GM12801 (cell line): Measurements from ENCODE around the gene UCN.

Experiments
- CTCF ChIP-seq: IDR thresholded peaks from one replicate; pipeline ENCODE4 v1.5.1; 2011; ENCODE audit warnings: control low read depth; ENCODE audit not compliant: insufficient read length; ENCODE audit errors: extremely low read depth

Gene UCN

DNA sequence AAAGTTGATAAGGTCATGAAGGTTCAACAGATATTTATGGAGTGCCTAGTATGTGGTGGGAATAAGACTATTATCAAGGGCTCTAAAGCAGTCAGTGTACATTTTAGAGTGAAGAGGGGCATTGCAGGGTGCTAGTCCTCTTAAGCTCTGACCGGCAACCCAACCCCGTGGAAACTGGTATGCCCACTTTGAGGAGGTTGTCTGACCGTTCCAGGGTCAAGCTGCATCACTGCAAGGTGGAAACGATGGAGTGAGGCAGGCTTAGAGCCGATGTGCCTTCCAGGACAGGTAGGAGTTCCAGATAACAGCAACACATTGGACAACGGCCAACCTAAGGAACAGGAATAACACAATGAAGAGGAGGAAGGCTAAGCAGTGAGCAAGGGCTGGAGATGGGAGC lies 1.4 kb upstream of the UCN start:
- TF ChIP-seq CTCF = no peak

DNA sequence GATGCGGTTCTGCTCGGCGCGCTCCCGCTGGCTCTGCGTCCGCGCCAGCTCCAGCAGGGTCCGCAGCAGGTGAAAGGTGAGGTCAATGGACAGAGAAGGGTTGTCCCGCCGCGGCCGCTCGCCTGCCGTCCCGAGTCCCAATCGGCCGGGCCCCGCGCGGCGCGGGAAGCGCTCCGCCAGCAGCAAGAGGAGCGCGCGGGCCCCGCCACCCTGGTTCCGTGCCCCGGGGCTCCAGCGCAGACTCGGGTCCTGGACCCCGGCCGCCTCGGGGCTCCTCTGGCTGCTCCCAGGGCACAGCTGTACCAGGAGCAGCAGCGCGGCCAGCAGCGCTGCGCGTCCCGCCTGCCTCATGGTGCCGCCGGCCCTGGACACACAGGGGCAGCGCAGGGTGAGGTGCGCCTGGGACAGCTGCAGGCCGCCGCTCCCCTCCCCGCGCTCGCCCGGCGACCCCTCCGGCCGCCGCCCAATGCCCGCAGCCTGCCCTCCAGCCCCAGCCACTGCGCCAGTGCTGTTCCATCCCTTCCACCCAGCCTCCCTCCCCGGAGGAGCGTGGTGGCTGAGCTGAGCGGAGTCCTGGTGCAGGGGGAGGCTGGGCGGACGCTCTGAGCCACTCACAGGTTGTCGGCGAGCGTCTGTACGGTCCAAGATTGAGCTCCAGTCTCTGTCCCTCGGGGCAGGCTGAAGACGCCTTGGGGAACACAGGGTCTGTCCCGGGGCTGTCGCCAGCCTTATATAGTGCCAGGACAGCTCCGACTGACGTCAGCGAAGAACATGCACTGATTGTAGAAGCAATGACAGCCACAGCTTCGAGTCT lies 493 bp downstream of the UCN start:
- TF ChIP-seq CTCF = no peak

DNA sequence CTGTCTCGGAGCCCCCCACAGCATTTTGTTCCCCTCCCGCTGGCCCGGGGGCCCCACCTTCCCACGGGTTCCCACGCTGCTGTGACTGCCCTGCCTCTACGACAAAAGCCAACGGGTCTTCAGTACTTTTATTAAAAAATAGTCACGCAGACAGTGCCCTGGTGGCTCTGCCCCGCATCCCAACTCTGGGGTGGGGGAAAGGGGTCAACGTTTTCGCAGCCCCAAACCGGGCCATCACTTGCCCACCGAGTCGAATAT lies 1.0 kb downstream of the UCN start:
- no peak for TF ChIP-seq CTCF

- no peak for TF ChIP-seq CTCF
Observed at GRCh38 chr2:27306573-27307286, 1.5 kb downstream of the UCN start.

DNA sequence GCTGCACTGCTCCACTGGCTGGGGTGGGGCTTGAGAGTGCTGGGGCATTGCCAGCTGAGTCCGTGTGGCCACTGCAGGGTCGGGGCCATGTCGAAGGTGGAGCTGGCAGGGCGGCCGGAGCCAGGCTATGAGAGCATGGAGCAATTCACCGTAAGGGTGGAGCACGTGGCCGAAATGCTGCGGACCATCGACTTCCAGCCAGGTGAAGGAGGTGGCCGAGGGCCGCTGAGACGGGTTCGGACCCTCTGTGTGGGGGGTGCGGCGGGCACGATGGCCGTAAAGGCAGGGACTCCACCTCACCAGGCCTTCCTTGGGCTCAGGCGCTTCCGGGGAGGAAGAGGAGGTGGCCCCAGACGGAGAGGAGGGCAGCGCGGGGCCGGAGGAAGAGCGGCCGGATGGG lies 2.1 kb downstream of the UCN start:
- no peak for TF ChIP-seq CTCF

DNA sequence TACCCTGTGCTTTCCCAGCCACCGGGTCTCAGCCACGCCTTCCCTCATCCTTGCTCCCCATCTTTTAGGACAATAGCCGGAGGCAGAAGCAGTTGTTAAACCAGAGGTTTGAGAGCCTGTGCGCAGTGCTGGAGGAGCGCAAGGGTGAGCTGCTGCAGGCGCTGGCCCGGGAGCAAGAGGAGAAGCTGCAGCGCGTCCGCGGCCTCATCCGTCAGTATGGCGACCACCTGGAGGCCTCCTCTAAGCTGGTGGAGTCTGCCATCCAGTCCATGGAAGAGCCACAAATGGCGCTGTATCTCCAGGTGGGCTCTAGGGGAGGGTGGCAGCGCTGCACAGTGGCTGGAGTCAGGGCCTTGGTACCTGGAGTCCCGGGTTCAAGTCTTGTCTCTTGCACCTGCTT lies 2.7 kb downstream of the UCN start:
- TF ChIP-seq CTCF = no peak

GRCh38 chr2:27304488-27305240 lies 3.6 kb downstream of the UCN start:
- no peak for TF ChIP-seq CTCF
